ENCODE results near the gene ZNF440. TPM values are rescaled to one million over a fixed set of nuclear protein-coding genes. Genes with fewer than 3 reads are reported as not detected.
"Not testable (repeated sequence)": the region's sequence is repeated elsewhere in the genome, so short reads cannot be mapped to it uniquely, and the experiment has no call there.

The ZNF440 gene
- total and polyA plus RNA-seq, 10 donors, result 2.6 to 19.0 (median 14.7) TPM

GRCh38 chr19:11832253-11832912 lies 18.3 kb downstream of the ZNF440 start:
- H3K27ac ChIP-seq, result no peak overlapping the region
- peaks cover 16 to 100% (median 97%) of the 10 kb centered on the region in 8 donors for H3K9me3 ChIP-seq
- TF ChIP-seq POLR2AphosphoS5 (IDR thresholded peaks at IDR 0.05), result no peak
- TF ChIP-seq POLR2A (IDR thresholded peaks at IDR 0.05), result no peak
- TF ChIP-seq CTCF (IDR thresholded peaks at IDR 0.05 in 8 of 11, conservative IDR thresholded peaks at IDR 0.05 in 3 of 11), result no peak
- H3K36me3 ChIP-seq, result peaks cover 18 to 76% (median 35%) of the 10 kb centered on the region in 6 donors
- intact Hi-C loops (cut with DNase I; ENCODE audit: low total_unique reads), result no loop called here
- H3K27me3 ChIP-seq (replicated peaks in 1 of 7), result no peaks in the 10 kb centered on the region
- no peak for DNase-seq
- H3K4me1 ChIP-seq, result no peaks in the 10 kb centered on the region
- no peak overlapping the region for H3K4me3 ChIP-seq
- 93 to 98% (median 96%) methylated on average over 8 of the region's 8 CpGs for WGBS, 5 donors

- peaks cover 16 to 94% (median 88%) of the 10 kb centered on the region in 8 donors for H3K9me3 ChIP-seq
- intact Hi-C loops (cut with DNase I; ENCODE audit: low total_unique reads), result no loop called here
- no peak overlapping the region for H3K4me3 ChIP-seq
- H3K36me3 ChIP-seq, result peaks cover 18 to 64% (median 33%) of the 10 kb centered on the region in 6 donors
- 96 to 100% (median 97%) methylated on average over 2 of the region's 2 CpGs for WGBS, 5 donors
- no peak overlapping the region for H3K27ac ChIP-seq
- H3K27me3 ChIP-seq (replicated peaks in 1 of 7), result no peaks in the 10 kb centered on the region
- no peak for DNase-seq
- no peak for TF ChIP-seq POLR2A (IDR thresholded peaks at IDR 0.05)
- no peak for TF ChIP-seq CTCF (IDR thresholded peaks at IDR 0.05 in 8 of 11, conservative IDR thresholded peaks at IDR 0.05 in 3 of 11)
- TF ChIP-seq POLR2AphosphoS5 (IDR thresholded peaks at IDR 0.05), result no peak
- H3K4me1 ChIP-seq, result no peaks in the 10 kb centered on the region
These were observed 19.5 kb downstream of the ZNF440 start for GRCh38 chr19:11833541-11833940.

GRCh38 chr19:11835626-11836066 lies 21.6 kb downstream of the ZNF440 start:
- H3K27me3 ChIP-seq (replicated peaks in 1 of 7); intact Hi-C loops (cut with DNase I; ENCODE audit: low total_unique reads); H3K4me3 ChIP-seq; DNase-seq; H3K27ac ChIP-seq; H3K4me1 ChIP-seq: not testable (repeated sequence)
- H3K36me3 ChIP-seq, result peaks cover 18 to 44% (median 27%) of the 10 kb centered on the region in 6 donors
- peaks cover 13 to 85% (median 67%) of the 10 kb centered on the region in 8 donors for H3K9me3 ChIP-seq
- 75 to 98% (median 95%) methylated on average over 2 of the region's 2 CpGs for WGBS, 5 donors

- no peak for TF ChIP-seq POLR2A (IDR thresholded peaks at IDR 0.05)
- WGBS, 5 donors, result 63 to 86% (median 80%) methylated on average over 2 of the region's 2 CpGs
- intact Hi-C loops (cut with DNase I; ENCODE audit: low total_unique reads), result no loop called here
- H3K27ac ChIP-seq, result no peak overlapping the region
- H3K27me3 ChIP-seq (replicated peaks in 1 of 7), result no peaks in the 10 kb centered on the region
- H3K4me1 ChIP-seq, result peaks cover 5 to 9% (median 6%) of the 10 kb centered on the region in 6 donors
- peaks cover 0 to 23% (median 0%) of the 10 kb centered on the region in 8 donors for H3K9me3 ChIP-seq
- H3K36me3 ChIP-seq, result no peaks in the 10 kb centered on the region
- H3K4me3 ChIP-seq, result no peak overlapping the region
- no peak for DNase-seq
These were observed 29.6 kb downstream of the ZNF440 start for GRCh38 chr19:11843722-11844121.

GRCh38 chr19:11847615-11848014 lies 33.5 kb downstream of the ZNF440 start:
- intact Hi-C loops (cut with DNase I; ENCODE audit: low total_unique reads); H3K27me3 ChIP-seq (replicated peaks in 1 of 7); H3K27ac ChIP-seq; H3K9me3 ChIP-seq; DNase-seq; H3K4me3 ChIP-seq: not testable (repeated sequence)
- 70 to 84% (median 75%) methylated on average over 6 of the region's 6 CpGs for WGBS, 5 donors
- Histone ChIP-seq H3K36me3 (peaks cover 0 to 12% (median 0%) of the 10 kb centered on the region in 6 donors), H3K4me1 (peaks cover 5 to 30% (median 20%) of the 10 kb centered on the region in 6 donors)
